Activated CD4-positive, alpha-beta T cell treated with anti-CD3 and anti-CD28 coated beads, Interleukin-2, amount 50 U/mL, for 24 hours (primary cell): ENCODE results near the gene FADS6.
"Not testable (repeated sequence)": the region's sequence is repeated elsewhere in the genome, so short reads cannot be mapped to it uniquely, and the experiment has no call there.

Experiments
- DNase-seq, 2 donors: peaks; one replicate each; pipeline ENCODE4 v3.0.0-alpha.2; 2020; ENCODE audit warnings: low read depth in 1 of 2, low spot score in 1 of 2

The FADS6 gene

GRCh38 chr17:74870028-74870427 is 23.4 kb downstream of the FADS6 start:
- DNase-seq, result not testable (repeated sequence)

GRCh38 chr17:74868908-74869255 is 24.6 kb downstream of the FADS6 start:
- DNase-seq, result no peak

- no peak for DNase-seq
These were observed 25.1 kb downstream of the FADS6 start for GRCh38 chr17:74868251-74868907.

- DNase-seq, result no peak
These were observed 27.1 kb downstream of the FADS6 start for GRCh38 chr17:74866198-74866835.

- DNase-seq, result no peak
These were observed 27.8 kb downstream of the FADS6 start for GRCh38 chr17:74865504-74866197.

DNA sequence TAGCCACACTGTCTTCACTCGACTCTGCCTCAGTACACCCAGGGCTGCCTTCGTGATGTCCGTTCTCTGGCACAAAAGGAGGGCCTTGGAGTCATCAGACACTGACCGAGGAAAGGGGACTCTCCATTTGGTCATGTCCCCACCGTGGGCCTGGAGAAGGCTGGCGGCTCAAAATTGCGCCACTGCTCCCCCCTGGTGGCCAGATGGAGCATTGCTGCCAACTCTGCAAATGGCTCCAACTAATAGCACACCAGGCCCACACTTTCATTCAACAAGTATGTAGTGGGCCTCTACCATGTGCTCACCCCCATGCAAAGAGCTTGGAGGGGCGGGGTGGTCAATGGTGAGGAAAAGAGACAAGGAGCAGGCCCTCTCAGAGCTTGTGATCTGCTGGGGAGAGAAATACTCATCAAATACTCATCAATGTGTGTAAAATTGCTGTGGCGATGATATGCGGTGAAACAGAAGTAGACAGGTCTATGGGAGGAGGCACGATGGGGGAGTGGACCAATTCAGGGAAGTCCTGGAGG is 28.5 kb downstream of the FADS6 start:
- peak; percentile 57 to 59 for DNase-seq

- no peak for DNase-seq
These were observed 29.1 kb downstream of the FADS6 start for GRCh38 chr17:74864297-74864865.

DNA sequence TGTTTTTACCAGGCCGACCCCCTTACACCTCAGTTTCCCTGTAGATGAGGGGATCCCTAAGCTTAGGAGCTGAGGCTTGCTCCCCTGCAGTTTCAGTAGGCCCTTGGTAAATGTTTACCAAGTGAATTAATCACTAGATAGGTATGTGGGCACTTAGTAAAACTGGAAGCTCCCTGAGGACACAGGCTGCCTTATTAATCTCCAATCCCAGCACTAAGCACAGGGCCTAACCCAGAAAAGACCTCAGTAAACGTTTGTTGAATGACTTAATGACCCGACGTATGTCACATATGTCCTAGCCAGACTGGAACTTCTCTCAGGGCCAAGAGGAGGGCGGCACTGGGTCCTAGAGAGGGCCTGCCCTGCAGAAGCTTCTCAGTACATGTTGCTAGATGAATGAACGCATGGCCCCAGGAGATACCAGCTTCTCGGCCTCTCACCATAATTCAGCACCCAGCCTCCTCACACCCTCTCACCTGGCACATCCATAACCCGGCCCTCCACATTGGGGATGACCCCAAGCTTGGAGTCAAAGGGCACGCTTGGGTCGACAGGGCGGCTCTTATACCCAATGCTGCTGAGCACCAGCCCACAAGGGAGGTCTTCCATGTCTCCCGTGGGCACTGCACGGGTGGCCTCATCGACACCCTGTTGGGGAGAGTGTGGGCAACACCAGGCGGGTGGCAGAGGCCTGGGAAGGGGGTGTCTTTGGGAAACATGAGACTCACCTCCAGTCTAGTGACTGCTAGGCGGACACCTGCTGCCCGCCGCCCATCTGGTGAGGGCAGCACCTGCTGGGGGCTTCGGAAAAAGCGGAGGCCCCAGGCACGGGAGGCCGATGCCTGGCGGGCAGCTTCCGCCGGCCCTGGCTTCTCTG is 29.8 kb downstream of the FADS6 start:
- DNase-seq, result no peak

- DNase-seq, result no peak
These were observed 30.5 kb downstream of the FADS6 start for GRCh38 chr17:74862919-74863318.

DNA sequence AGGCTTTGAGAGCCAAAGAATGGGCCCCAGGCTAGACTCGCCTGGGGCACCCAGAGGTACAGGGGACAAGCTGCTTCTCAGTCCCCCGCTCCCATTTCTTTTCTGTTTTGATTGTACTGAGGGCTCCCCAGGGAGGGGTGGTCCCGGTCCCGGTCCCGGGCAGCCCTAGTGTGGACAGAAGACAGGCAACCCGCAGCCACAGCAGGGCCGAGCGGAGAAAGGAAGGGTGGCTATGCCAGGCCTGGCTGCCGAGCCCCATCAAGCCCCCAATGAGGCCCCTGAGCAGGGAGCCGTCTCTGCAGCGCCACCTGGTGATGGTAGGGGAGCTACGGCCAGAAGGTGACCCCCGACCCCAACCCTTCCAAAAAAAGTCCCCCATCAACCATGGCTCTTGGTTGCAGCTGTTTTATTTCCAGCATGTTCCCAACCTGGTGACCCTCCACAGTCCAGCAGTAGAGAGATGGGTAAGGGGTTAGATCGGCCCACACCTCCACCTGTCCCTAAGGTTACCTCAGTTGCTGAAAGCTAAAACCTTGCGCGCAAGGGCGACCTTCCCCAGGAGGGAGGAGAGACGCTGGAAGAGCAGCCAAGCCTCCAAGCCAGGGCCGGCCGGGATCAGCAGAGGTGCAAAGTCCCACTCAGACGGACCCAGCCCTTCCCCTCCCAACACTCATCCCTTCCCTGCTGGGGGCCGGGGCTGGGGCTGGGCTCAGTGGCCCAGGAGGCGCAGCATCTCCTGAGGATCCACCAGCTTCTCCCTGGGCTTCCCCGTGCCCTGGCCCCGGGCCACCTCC is 31.1 kb downstream of the FADS6 start:
- peak; percentile 56 for DNase-seq

DNA sequence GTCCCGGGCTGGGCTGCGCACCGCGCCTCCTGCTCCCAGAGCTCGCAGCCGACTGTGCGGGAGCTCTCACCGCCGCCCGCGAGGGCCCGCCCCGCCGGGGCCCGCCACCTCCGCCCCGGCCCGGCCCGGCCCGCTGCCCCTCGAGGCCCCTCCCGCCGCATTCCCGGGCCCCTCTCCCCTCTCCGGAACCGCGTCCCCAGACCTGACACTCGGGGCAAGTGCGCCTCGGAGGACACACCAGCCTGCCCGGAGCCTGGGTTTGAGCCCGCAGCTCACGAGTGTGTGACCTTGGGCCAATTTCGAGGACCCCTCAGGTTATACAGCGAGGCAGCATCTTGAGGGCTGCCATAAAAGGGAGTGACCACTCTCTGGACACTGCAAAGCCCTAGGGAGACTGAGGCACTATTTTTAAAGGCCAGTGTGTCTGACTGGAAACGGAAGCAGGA is 31.7 kb downstream of the FADS6 start:
- DNase-seq, result no peak

DNA sequence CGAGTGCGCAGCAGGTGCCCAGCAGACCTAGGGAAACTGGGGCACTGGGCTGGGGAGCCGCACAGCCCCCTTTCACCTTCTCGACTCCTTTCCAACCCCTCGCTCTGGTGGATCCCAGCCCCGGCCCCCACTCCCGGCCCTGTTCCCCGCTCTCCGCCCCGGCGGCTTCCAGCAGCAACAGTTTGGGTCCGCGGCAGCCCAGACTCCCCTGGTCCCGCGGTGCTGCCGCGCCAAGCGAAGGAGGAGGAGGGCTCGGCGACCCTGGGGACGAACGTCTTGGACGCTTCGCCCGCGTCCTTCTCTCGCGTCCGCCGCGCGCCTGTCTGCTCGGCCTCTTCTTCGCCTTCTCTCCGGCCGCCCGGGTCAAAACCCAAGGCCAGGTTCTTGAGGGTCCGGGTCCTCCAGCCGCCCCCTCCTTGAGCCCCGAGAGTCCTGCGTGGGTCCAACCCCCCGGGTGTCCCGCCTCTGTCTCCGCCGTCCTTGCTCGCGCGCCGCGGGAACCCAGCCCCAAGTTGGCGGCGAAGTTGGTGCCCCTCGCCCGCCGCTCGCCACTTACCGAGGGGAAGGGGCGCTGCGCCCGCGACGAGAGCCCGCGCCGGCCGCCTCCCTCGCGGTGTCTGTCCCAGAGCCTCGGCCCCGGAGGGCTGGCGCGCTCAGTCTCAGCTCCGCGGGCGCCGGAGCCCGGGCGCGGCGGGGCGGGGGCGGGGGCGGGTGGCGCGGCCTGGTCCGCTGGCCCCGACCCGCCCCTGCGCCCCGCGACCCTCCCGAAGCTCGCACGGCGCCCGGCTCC is 32.4 kb downstream of the FADS6 start:
- no peak for DNase-seq

DNA sequence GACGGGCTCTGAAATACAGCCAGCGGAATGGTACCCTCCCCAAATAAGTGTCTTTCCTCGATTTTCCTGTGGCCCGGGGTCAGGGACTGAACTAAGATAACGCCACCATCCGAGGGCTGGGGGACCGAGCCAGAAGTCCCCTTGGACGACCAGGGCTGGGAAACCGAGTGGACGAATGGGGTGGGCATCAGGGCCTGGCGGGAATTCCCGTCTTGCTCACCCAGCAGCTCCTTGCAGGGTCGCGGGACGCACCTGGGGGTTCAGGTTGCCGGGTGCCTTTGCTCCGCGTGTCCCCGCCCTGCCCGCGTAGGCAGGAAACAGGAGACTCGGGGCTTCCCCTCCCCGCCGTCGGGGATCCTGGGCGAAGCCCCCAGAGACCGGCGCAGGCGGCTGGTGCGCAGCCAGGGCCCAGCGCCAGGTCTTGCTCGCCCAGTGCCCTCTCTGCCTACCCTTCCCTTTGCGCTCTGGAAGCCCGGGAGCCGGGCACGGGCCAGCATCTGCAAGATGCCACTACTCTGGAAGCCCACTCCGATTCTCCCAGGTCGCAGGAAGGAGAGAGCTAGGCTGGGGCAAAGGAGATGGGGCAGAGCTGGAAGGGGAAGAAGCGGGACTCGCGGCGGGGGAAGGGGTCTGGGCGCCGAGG is 33.1 kb downstream of the FADS6 start:
- no peak for DNase-seq

GRCh38 chr17:74859459-74860228 is 33.8 kb downstream of the FADS6 start, which contains the start of gene GRIN2C:
Gene GRIN2C (minus strand): TSS chr17:74859885. CDS start chr17:74855092, 4,793 bp downstream.
- DNase-seq, result no peak

DNA sequence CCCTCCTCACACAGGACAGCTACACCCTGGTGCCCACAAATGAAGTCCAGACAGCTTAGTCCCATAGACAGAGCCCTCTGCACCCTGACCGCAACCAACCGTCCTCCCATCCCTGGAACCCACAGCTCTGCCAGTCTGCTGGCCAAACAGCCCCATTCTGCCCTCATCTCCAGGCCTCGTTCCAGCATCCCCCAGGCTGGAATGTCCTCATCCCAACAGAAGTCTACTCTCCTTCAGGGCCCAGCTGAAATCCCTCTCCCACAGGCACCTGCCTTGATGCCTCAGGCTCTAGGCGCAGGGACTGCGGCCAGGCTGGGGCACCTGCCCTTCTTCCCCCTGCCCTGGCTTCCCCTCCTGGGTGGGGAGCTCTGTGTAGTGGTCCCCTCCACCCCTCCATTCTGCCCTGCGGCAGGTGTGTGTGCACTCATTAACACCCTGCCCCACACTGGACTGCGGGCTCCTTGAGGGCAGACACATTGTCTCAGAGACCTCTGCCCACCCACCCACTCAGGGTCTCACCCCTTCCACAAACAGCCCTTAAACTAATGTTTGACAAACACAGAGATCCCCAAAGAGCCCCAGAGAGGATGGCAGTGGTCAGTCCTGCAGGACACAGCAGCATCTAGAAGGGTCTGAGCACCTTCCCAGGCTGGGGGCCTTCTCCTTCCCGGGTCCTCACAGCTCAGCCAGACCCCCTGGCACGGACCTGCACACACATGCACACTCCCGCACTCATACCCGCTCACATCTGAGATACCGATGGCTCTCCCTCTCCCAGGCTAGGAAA is 34.6 kb downstream of the FADS6 start:
- DNase-seq, result no peak

DNA sequence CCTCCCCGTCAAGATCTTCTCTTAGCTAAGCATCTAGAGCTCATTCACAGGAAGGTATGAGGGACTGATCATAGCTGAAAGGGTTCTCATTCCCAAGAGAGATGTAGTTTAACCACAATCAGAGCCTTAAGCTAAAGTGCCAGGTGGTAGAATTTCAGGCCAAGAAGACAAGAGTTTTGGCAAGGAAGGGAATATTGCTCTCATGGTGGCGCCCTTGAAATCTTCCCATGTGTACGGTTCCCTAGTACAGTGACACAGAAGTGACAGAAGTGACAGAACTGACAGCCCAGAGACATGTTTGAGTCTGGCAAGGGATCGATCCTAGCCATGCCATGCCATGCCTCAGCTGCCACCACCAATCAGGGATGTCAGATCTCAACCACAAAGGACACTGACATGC is 36.2 kb downstream of the FADS6 start:
- DNase-seq, result no peak

DNA sequence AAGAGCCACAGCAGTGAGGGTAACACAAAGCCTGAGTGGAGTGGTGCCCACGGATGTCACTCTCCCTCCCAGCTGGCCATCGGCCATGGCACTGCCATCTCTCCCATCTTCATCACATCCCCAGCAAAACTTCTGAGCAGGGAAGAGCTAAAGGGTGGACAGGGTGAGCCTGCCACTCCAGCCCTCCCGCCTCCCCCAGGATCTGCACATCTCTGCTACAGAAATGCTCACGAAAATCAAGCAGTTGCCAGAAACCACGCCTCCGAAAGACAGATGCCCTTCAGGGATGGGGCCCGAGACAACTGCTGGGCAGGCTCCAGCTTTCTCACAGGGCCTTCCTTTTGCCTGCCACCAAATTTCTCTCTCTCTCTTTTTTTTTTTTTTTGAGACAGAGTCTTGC is 37.3 kb downstream of the FADS6 start:
- DNase-seq, result no peak
